Mononuclear cell (primary cell): ENCODE measurements around the gene PPP1R15A. TPM values are rescaled to one million over a fixed set of nuclear protein-coding genes. Genes with fewer than 3 reads are reported as not detected.
A peak's percentile ranks its signal among the peaks of the same experiment; 100 is the strongest.
"Not testable (repeated sequence)": the region's sequence is repeated elsewhere in the genome, so short reads cannot be mapped to it uniquely, and the experiment has no call there.

ENCODE experiments used
- H3K27me3 ChIP-seq: 2 replicates; pipeline ENCODE4 v1.6.0; 2011; ENCODE audit warnings: low read length, control low read depth; ENCODE audit not compliant: insufficient read depth
- H3K4me1 ChIP-seq: 2 replicates; pipeline ENCODE4 v1.5.1; 2011; ENCODE audit warnings: mild to moderate bottlenecking, low read length, control low read depth; ENCODE audit not compliant: insufficient read depth
- H3K4me3 ChIP-seq: 2 replicates; pipeline ENCODE4 v1.5.1; 2011; ENCODE audit warnings: mild to moderate bottlenecking, low read length, moderate library complexity
- H3K9me3 ChIP-seq: 2 replicates; pipeline ENCODE4 v1.5.1; 2011; ENCODE audit warnings: low read depth, mild to moderate bottlenecking, control low read depth, low read length
- total RNA-seq: library from RNA; depleted of rRNA; stranded (reverse); fragments of >200 nt; gene quantifications from one replicate; pipeline ENCODE4 v1.2.3, GENCODE V29; 2012

Gene PPP1R15A
- total RNA-seq, 1 donor, result 644 TPM

- Histone ChIP-seq H3K27me3 (no peaks in the 10 kb centered on the region), H3K4me1 (no peaks in the 10 kb centered on the region), H3K4me3 (no peak overlapping the region), H3K9me3 (no peaks in the 10 kb centered on the region)
These were observed 26.8 kb upstream of the PPP1R15A start for GRCh38 chr19:48845384-48845783.

DNA sequence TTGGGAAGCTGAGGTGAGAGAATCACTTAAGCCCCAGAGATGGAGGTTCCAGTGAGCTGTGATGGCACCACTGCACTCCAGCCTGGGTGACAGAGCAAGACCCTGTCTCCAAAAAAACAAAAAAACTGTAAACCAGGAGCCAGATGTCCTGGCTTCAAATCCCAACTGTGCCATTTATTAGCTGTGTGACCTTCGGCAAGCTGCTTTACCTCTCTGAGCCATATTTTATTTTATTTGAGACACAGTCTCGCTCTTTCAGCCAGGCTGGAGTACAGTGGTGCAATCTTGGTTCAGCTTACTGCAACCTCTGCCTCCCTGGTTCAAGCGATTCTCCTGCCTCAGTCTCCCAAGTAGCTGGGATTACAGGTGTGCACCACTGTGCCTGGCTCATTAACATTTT lies 25.6 kb upstream of the PPP1R15A start:
- H3K4me1 ChIP-seq, H3K4me3 ChIP-seq, H3K27me3 ChIP-seq, H3K9me3 ChIP-seq: not testable (repeated sequence)

DNA sequence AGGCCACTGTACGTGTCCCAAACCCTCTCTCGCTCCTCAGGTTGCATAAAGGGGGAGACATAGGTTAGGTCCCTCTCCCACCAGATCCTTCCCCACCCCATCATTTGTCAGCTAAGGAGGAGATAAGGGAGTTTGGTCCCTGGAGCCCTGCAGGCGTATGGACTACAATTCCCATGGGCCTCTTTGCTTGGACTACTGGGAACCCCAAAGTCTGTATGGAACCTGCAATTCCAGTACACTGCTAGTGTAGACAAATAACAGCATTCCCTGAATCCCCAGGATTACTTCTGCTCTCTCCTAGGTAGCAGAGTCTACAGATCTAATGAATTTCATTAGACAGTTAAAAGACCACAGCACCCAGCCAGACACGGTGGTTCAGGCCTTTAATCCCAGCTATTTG lies 19.9 kb upstream of the PPP1R15A start:
- Histone ChIP-seq H3K4me1 (no peaks in the 10 kb centered on the region), H3K9me3 (no peaks in the 10 kb centered on the region), H3K4me3 (no peak overlapping the region), H3K27me3 (no peaks in the 10 kb centered on the region)

- H3K4me3 ChIP-seq, result no peak overlapping the region
- H3K27me3 ChIP-seq, result no peaks in the 10 kb centered on the region
- no peaks in the 10 kb centered on the region for H3K9me3 ChIP-seq
- H3K4me1 ChIP-seq, result no peaks in the 10 kb centered on the region
These were observed 18.7 kb upstream of the PPP1R15A start for GRCh38 chr19:48853483-48853882.

GRCh38 chr19:48854103-48854502 lies 18.1 kb upstream of the PPP1R15A start:
- Histone ChIP-seq H3K9me3 (no peaks in the 10 kb centered on the region), H3K4me3 (no peak overlapping the region), H3K4me1 (peaks cover 2% of the 10 kb centered on the region), H3K27me3 (no peaks in the 10 kb centered on the region)

DNA sequence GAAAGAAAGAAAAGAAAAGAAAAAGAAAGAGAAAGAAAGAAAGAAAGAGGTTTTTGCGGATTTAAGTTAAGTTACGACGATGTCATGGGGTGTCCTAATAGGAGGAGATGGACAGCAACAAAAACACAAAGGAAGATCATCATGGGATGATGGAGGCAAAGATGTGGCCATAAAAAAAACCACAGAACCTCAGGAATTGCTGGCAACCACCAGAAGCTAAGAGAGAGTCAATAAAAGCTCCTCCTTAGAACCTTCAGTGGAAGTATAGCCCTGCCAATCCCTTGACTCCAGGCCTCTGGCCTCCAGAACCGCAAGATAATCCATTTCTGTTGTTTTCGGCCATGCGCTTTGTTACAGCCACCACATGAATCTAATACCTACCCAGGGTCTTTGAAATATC lies 15.3 kb upstream of the PPP1R15A start:
- no peaks in the 10 kb centered on the region for H3K27me3 ChIP-seq
- H3K4me3 ChIP-seq, result no peak overlapping the region
- H3K4me1 ChIP-seq, result peaks cover 9% of the 10 kb centered on the region
- no peaks in the 10 kb centered on the region for H3K9me3 ChIP-seq

DNA sequence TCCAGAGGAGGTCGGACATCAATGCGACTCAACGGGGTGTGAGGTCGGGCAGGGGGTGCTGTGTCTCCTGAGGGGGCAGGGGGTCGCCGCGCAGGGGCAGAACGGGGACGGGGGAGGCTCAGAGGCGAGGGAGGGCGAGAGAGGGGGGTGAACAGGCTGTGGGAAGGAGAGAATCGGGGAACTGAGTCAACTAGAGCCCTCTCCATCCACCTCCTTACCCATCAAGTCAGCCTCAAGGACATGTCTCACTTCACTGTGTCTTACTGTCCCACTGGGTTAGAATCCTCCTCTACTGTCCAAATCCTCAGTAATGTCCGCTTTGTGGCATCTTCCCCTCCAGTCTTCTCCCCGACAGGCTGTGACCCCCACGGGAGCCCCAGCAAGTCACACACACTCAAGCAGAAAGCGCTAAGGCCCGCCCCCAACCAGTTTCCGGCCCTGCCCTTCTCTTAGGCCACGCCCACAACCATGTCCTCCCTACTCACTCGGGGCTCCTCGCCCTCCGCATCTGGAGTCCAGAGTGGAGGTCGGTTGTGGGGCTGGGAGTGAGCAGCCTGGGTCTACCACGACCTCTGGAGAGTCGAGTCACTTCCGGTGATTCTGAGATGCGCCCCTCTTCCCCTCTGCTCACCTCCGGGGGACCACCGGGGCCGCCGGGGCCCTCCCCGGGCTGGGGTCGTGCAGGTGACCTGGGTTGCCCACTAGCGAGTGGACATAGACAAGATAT lies 13.1 kb upstream of the PPP1R15A start:
- H3K9me3 ChIP-seq, result no peaks in the 10 kb centered on the region
- no peaks in the 10 kb centered on the region for H3K27me3 ChIP-seq
- peak overlapping the region; percentile 31 for H3K4me3 ChIP-seq
- H3K4me1 ChIP-seq, result peaks cover 9% of the 10 kb centered on the region

- Histone ChIP-seq H3K4me3 (peak overlapping the region; percentile 31), H3K9me3 (no peaks in the 10 kb centered on the region), H3K4me1 (peaks cover 9% of the 10 kb centered on the region), H3K27me3 (no peaks in the 10 kb centered on the region)
These were observed 12.3 kb upstream of the PPP1R15A start for GRCh38 chr19:48859711-48860572.

DNA sequence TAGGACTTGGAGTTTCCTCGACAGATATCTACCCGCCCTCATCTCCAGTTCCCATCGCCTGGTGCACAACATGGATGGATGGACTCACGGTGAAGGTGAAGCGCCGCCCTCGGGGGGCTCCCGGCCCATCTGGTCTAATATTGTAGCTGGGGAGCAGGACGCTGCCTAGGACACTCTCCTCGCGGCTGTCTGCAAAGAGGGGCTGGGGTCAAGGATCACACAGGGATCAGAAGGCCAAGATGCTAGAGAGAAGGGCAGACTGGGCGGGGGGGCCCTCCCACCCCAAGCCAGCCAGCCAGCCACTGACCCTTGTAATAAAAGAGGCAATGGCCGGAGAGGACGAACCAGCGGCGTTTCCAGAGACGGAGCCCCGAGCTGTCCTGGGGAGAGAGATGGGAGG lies 10.9 kb upstream of the PPP1R15A start:
- Histone ChIP-seq H3K27me3 (no peaks in the 10 kb centered on the region), H3K4me3 (no peak overlapping the region), H3K9me3 (no peaks in the 10 kb centered on the region), H3K4me1 (peaks cover 9% of the 10 kb centered on the region)

DNA sequence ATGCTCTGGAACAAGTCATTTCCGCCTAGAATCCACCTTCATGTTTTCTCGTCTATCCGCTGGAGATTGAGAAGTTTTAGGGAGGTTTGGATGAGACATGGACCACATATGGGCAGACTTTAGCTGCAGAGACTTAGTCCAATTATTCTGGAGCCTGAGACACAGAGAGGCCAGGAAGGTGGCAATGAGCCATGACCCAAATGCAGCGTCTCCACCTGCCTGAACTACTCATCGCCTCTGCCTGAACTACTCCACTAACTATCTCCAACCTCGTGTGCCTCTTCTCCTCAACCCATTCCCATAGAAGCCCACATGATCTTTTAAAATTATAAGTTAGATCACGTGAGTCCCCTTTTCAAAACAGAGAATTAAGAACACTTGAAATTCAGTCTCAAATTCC lies 9.4 kb upstream of the PPP1R15A start:
- Histone ChIP-seq H3K9me3 (no peaks in the 10 kb centered on the region), H3K27me3 (no peaks in the 10 kb centered on the region), H3K4me3 (no peak overlapping the region), H3K4me1 (peaks cover 9% of the 10 kb centered on the region)

GRCh38 chr19:48866692-48867091 lies 5.5 kb upstream of the PPP1R15A start:
- Histone ChIP-seq H3K27me3 (no peaks in the 10 kb centered on the region), H3K9me3 (no peaks in the 10 kb centered on the region), H3K4me3 (no peak overlapping the region), H3K4me1 (peaks cover under 1% of the 10 kb centered on the region)

- peaks cover 3% of the 10 kb centered on the region for H3K4me1 ChIP-seq
- H3K27me3 ChIP-seq, result no peaks in the 10 kb centered on the region
- no peaks in the 10 kb centered on the region for H3K9me3 ChIP-seq
- H3K4me3 ChIP-seq, result no peak overlapping the region
These were observed 5.0 kb upstream of the PPP1R15A start for GRCh38 chr19:48867123-48867745.

DNA sequence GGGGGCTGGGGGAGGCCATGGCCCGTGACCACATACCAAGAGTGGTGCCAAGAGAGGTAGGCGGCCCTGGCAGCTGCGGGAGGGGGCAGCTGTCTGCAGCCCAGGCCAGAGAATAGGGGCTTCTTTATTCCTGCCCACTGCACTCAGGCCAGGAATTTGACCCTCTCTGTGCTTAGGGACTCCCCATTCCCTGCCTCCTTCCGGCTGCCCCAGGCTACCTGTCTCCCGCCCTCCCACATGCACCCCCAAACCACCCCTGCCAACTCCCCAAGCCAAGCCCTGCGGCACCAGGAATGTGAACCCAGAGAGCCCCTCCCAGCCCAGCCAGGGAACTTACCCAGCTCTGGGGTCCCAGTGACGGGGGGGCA lies 4.5 kb upstream of the PPP1R15A start:
- Histone ChIP-seq H3K4me3 (no peak overlapping the region), H3K4me1 (peaks cover 3% of the 10 kb centered on the region), H3K27me3 (no peaks in the 10 kb centered on the region), H3K9me3 (no peaks in the 10 kb centered on the region)

GRCh38 chr19:48868114-48868886 lies 3.9 kb upstream of the PPP1R15A start, which contains the start of gene PLEKHA4:
Gene PLEKHA4 (minus strand): TSS chr19:48868617. CDS start chr19:48867620, 997 bp downstream.
- Histone ChIP-seq H3K9me3 (no peaks in the 10 kb centered on the region), H3K27me3 (no peaks in the 10 kb centered on the region), H3K4me3 (no peak within 1 kb of the TSS), H3K4me1 (peaks cover 7% of the 10 kb centered on the region)

DNA sequence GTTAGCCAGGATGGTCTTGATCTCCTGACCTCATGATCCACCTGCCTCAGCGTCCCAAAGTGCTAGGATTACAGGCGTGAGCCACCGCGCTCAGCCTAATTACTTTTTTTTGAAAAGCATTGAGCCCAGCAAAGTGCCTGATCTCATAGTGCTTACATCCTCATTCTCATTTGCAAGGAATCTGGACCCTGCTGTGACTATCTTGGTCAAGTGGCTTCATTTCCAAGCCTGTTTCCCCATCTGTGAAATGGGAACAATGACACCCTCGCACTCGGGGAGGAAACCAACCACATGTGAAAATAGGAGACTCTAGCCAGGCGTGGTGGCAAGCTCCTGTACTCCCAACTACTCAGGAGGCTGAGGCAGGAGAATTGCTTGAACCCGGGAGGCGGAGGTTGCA lies 2.2 kb upstream of the PPP1R15A start:
- Histone ChIP-seq H3K27me3 (no peaks in the 10 kb centered on the region), H3K9me3 (no peaks in the 10 kb centered on the region), H3K4me3 (no peak overlapping the region), H3K4me1 (peaks cover 24% of the 10 kb centered on the region)
